ENCODE data around the gene C11orf91. TPM values are rescaled to one million over a fixed set of nuclear protein-coding genes. Genes with fewer than 3 reads are reported as not detected.
"Not testable (repeated sequence)": the region's sequence is repeated elsewhere in the genome, so short reads cannot be mapped to it uniquely, and the experiment has no call there.

C11orf91 gene
- total RNA-seq, 1 donor from 2014 or later = not detected

DNA sequence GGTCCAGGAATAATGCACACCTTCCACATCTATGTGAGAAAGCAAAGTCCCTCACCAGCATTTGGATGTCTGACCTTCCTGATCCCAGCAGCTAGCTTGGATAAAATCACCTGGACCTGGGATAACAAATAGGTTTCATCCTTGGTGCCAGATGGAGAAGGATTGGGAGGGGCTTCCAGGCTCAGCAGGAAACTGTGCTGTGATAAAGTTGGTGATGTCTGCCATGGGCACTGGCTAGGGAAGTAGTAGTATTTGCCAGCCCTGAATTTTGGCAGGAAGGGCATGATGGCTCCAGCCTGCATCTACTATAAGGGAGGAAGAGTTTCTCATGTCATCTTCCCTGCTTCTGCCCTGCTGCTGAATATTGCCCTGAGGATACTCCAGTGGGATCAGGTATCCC is 37.5 kb downstream of the C11orf91 start:
- no peak for ATAC-seq (ENCODE audit: poor library complexity)
- intact Hi-C loops (cut with DNase I) = no loop called here
- no peak for DNase-seq

- DNase-seq; intact Hi-C loops (cut with DNase I); ATAC-seq (ENCODE audit: poor library complexity): not testable (repeated sequence)
These were observed 39.1 kb downstream of the C11orf91 start for GRCh38 chr11:33661526-33661925.

- no peak for ATAC-seq (ENCODE audit: poor library complexity)
- DNase-seq = no peak
- intact Hi-C loops (cut with DNase I) = no loop called here
These were observed 39.7 kb downstream of the C11orf91 start for GRCh38 chr11:33660962-33661361.

- intact Hi-C loops (cut with DNase I) = no loop called here
- DNase-seq (no peak), ATAC-seq (ENCODE audit: poor library complexity) (no peak)
These were observed 41.1 kb downstream of the C11orf91 start for GRCh38 chr11:33659370-33660139.

GRCh38 chr11:33658195-33658900 is 42.3 kb downstream of the C11orf91 start:
- DNase-seq (no peak), ATAC-seq (ENCODE audit: poor library complexity) (no peak)
- intact Hi-C loops (cut with DNase I) = no loop called here

DNA sequence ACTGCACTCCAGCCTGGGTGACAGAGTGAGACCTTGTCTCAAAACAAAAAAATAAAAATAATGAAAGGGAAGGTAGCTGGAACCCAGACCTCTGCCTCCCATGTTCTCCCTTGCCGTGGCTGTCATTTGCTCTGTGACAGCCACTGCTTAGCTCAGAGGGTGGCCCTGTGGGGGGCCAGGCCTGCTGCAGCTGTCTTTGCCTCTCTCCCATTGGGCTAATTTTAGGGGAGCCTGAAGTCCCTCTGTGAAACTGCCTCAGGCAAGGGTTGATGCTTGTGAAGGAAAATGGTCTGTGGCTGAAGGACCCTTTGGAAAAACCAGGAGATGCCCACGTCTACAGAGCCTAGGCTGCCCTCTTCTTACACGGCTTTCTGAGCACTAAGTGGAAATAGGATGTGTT is 42.9 kb downstream of the C11orf91 start:
- DNase-seq = no peak
- ATAC-seq (ENCODE audit: poor library complexity) = no peak
- intact Hi-C loops (cut with DNase I) = no loop called here

GRCh38 chr11:33656768-33657167 is 43.9 kb downstream of the C11orf91 start:
- intact Hi-C loops (cut with DNase I) = no loop called here

GRCh38 chr11:33655842-33656600 is 44.6 kb downstream of the C11orf91 start:
- no peak for ATAC-seq (ENCODE audit: poor library complexity)
- DNase-seq = no peak
- intact Hi-C loops (cut with DNase I) = no loop called here

More at GRCh38 chr11:33656768-33657167, 43.9 kb downstream of the C11orf91 start:
- DNase-seq (no peak), ATAC-seq (ENCODE audit: poor library complexity) (no peak)

GRCh38 chr11:33654594-33654993 is 46.0 kb downstream of the C11orf91 start:
- intact Hi-C loops (cut with DNase I) = no loop called here
- no peak for ATAC-seq (ENCODE audit: poor library complexity)
- DNase-seq = no peak

GRCh38 chr11:33652930-33653329 is 47.7 kb downstream of the C11orf91 start:
- DNase-seq (no peak), ATAC-seq (ENCODE audit: poor library complexity) (no peak)
- intact Hi-C loops (cut with DNase I) = no loop called here

GRCh38 chr11:33652431-33652830 is 48.2 kb downstream of the C11orf91 start:
- intact Hi-C loops (cut with DNase I) = no loop called here
- ATAC-seq (ENCODE audit: poor library complexity) (peak; percentile 75), DNase-seq (no peak)

DNA sequence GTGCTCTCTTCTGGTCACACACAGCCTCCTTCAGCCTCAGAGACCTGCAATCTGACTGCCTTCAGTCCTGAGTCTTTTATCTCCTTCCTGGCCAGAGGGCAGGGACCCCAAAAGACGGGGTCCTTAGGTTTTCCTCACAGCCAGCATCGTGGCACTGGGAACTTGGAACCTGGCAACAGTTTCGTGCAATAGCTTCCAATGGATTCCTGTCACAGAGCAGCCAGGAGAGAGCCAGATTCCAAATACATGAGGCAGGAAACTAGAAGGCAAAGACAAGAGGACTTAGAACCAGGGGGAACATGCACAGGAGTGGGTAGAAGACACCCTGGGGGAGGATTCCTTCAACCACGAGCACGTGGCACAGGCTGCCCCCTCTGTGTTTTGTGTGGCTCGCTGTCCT is 48.6 kb downstream of the C11orf91 start:
- intact Hi-C loops (cut with DNase I) = no loop called here
- no peak for DNase-seq
- ATAC-seq (ENCODE audit: poor library complexity) = no peak

GRCh38 chr11:33651555-33651954 is 49.1 kb downstream of the C11orf91 start:
- ATAC-seq (ENCODE audit: poor library complexity) (no peak), DNase-seq (no peak)
- intact Hi-C loops (cut with DNase I) = no loop called here

DNA sequence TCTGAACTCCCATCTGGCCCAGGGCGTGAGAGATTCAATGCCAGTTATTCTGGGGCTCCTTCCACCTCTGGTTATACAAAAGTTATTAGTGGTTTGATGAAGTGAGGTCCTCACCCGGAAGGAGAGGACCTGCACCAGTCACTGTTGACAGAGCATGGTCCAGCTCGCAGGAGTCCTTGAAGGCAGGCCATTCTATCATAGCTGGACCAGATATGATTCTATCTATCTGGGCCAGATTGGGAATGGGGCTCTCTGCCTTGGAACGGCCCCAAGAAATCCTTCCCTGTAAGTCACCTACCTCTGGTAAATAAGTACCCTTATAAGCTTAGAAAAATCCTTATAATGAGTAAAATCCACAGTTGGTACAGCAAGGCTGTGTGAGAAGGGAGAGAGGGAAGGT is 50.7 kb downstream of the C11orf91 start:
- ATAC-seq (ENCODE audit: poor library complexity) = no peak
- no peak for DNase-seq
- intact Hi-C loops (cut with DNase I) = no loop called here

Other genes with a start within 250 kb of the C11orf91 start
- 713 TPM for gene CD59, start 35.6 kb upstream of the C11orf91 start, total RNA-seq
- 45.3 TPM for gene FBXO3, start 73.7 kb upstream of the C11orf91 start, total RNA-seq
- gene LMO2, start 191.2 kb upstream of the C11orf91 start, total RNA-seq = 9.1 TPM

All from Right ventricle myocardium superior (tissue), 1 donor.